CD14-positive monocyte (primary cell): ENCODE measurements around the gene PDCD7. TPM values are rescaled to one million over a fixed set of nuclear protein-coding genes. Genes with fewer than 3 reads are reported as not detected.
"Not testable (repeated sequence)": the region's sequence is repeated elsewhere in the genome, so short reads cannot be mapped to it uniquely, and the experiment has no call there.

Experiments used
- DNase-seq, 3 donors: peaks; one replicate each; pipeline ENCODE4 v3.0.0-alpha.2; 2011 to 2022
- H2AFZ ChIP-seq: 2 replicates; pipeline ENCODE4 v1.6.0; 2012; ENCODE audit warnings: mild to moderate bottlenecking, low read depth, low read length, inconsistent platforms; ENCODE audit not compliant: insufficient read depth, poor library complexity, severe bottlenecking
- H3K27ac ChIP-seq, 2 donors: 1 replicate in 1 of 2; 2 replicates in 1 of 2; pipeline ENCODE4 v1.5.1; 2012 to 2013; ENCODE audit warnings: low read length in 2 of 2, control low read depth in 1 of 2, inconsistent platforms in 1 of 2, low read depth in 1 of 2, mild to moderate bottlenecking in 1 of 2
- H3K27me3 ChIP-seq, 2 donors: one replicate each; pipeline versions ENCODE4 v1.6.0 to v1.6.1; 2011 to 2013; ENCODE audit warnings: low read length in 2 of 2; ENCODE audit not compliant: control insufficient read depth in 2 of 2, insufficient read depth in 2 of 2
- H3K36me3 ChIP-seq, 2 donors: replicated peaks in 1 of 2; 1 replicate in 1 of 2; 2 replicates in 1 of 2; pipeline versions ENCODE4 v1.5.1 to v1.6.1; 2012 to 2013; ENCODE audit warnings: low read length in 2 of 2, control low read depth in 1 of 2, inconsistent platforms in 1 of 2, mild to moderate bottlenecking in 1 of 2; ENCODE audit not compliant: insufficient read depth in 2 of 2, control insufficient read depth in 1 of 2
- H3K4me1 ChIP-seq, 2 donors: 1 replicate in 1 of 2; 2 replicates in 1 of 2; pipeline versions ENCODE4 v1.5.1 to v1.6.1; 2012 to 2013; ENCODE audit warnings: low read length in 2 of 2, control low read depth in 1 of 2, inconsistent platforms in 1 of 2, mild to moderate bottlenecking in 1 of 2, moderate library complexity in 1 of 2; ENCODE audit not compliant: insufficient read depth in 2 of 2, control insufficient read depth in 1 of 2
- H3K4me2 ChIP-seq: replicated peaks from 2 replicates; pipeline ENCODE3; 2012; ENCODE audit warnings: low read length, moderate library complexity, mild to moderate bottlenecking; ENCODE audit not compliant: poor library complexity, severe bottlenecking; ENCODE audit errors: extremely low read depth
- H3K4me3 ChIP-seq, 3 experiments: fragments of 200-600 bp in 1 of 3; sonication (generic) in 1 of 3; replicated peaks in 1 of 3; 1 replicate in 2 of 3; 2 replicates in 1 of 3; pipeline ENCODE4 v1.5.1; 2011 to 2013; ENCODE audit warnings: low read length in 3 of 3, mild to moderate bottlenecking in 3 of 3, control low read depth in 2 of 3, low read depth in 2 of 3, inconsistent platforms in 1 of 3, moderate library complexity in 1 of 3
- H3K79me2 ChIP-seq: 2 replicates; pipeline ENCODE4 v1.6.0; 2012; ENCODE audit warnings: mild to moderate bottlenecking, control low read depth, inconsistent platforms, low read length, moderate library complexity; ENCODE audit not compliant: insufficient read depth
- H3K9ac ChIP-seq: 2 replicates; pipeline ENCODE4 v1.6.0; 2017; ENCODE audit warnings: low read length, mild to moderate bottlenecking; ENCODE audit not compliant: insufficient read depth, poor library complexity, severe bottlenecking
- H3K9me3 ChIP-seq, 2 donors: replicated peaks in 1 of 2; 1 replicate in 1 of 2; 2 replicates in 1 of 2; pipeline versions ENCODE4 v1.5.1 to v1.6.1; 2012 to 2013; ENCODE audit warnings: low read length in 2 of 2, control low read depth in 1 of 2; ENCODE audit not compliant: control insufficient read depth in 1 of 2, insufficient read depth in 1 of 2
- H4K20me1 ChIP-seq: 2 replicates; pipeline ENCODE4 v1.6.0; 2012; ENCODE audit warnings: mild to moderate bottlenecking, low read length, control low read depth, moderate library complexity; ENCODE audit not compliant: insufficient read depth
- H3K27ac Mint-ChIP-seq, 7 donors: one replicate each; pipeline ENCODE4 v1.8.0; 2020; ENCODE audit warnings: mild to moderate bottlenecking in 7 of 7, mixed read lengths in 7 of 7, moderate library complexity in 6 of 7, inconsistent platforms in 2 of 7
- H3K27me3 Mint-ChIP-seq, 3 donors: one replicate each; pipeline ENCODE4 v1.8.0; 2021 to 2022; ENCODE audit warnings: low read depth in 3 of 3, mild to moderate bottlenecking in 3 of 3, mixed read lengths in 3 of 3, moderate library complexity in 3 of 3, inconsistent platforms in 1 of 3
- H3K36me3 Mint-ChIP-seq, 2 donors: one replicate each; pipeline ENCODE4 v1.8.0; 2020; ENCODE audit warnings: mixed read lengths in 2 of 2, inconsistent platforms in 1 of 2, mild to moderate bottlenecking in 1 of 2
- H3K4me1 Mint-ChIP-seq: one replicate; pipeline ENCODE4 v1.8.0; 2020; ENCODE audit warnings: mild to moderate bottlenecking, mixed read lengths
- H3K4me3 Mint-ChIP-seq, 2 donors: one replicate each; pipeline ENCODE4 v1.8.0; 2020; ENCODE audit warnings: mild to moderate bottlenecking in 2 of 2, mixed read lengths in 2 of 2, moderate library complexity in 1 of 2
- H3K9me3 Mint-ChIP-seq, 7 donors: one replicate each; pipeline ENCODE4 v1.8.0; 2020 to 2022; ENCODE audit warnings: mixed read lengths in 7 of 7, mild to moderate bottlenecking in 6 of 7, moderate library complexity in 6 of 7, inconsistent platforms in 2 of 7
- CTCF ChIP-seq: fragments of 200-600 bp; IDR thresholded peaks from one replicate; pipeline ENCODE4 v1.8.0; 2022; ENCODE audit warnings: antibody characterized with exemption, mild to moderate bottlenecking
- WGBS: methylation state at CpG from one replicate; pipeline ENCODE4 v1.1.5; 2013; ENCODE audit warnings: missing lambda C conversion rate; ENCODE audit not compliant: insufficient coverage; 5-methylcytosine and 5-hydroxymethylcytosine counted together
- intact Hi-C, 2 donors: fragments of 100-400 bp; cut with micrococcal nuclease; formaldehyde crosslinking; loops; one replicate each; pipeline versions ENCODE4 v1.15.0 to v1.15.1; 2023
- polyA plus RNA-seq, 3 donors: library from polyadenylated mRNA; depleted of rRNA in 1 of 3; unstranded in 2 of 3; stranded (reverse) in 1 of 3; fragments of 300-500 nt in 2 of 3; fragments of >200 nt in 1 of 3; fragmentation: Illumina TruSeq in 2 of 3; gene quantifications; 1 replicate in 2 of 3; 2 replicates in 1 of 3; pipeline ENCODE4 v1.2.3, GENCODE V29; 2012 to 2021

The PDCD7 gene
- polyA plus RNA-seq, 3 donors = 3.1 to 6.9 (median 4.7) TPM

- Histone ChIP-seq H3K36me3 (peaks cover 40 to 58% of the 10 kb centered on the region in 2 donors), H3K27ac (no peak overlapping the region), H3K4me1 (no peaks in the 10 kb centered on the region), H4K20me1 (no peaks in the 10 kb centered on the region), H3K27me3 (no peaks in the 10 kb centered on the region), H3K9me3 (no peaks in the 10 kb centered on the region), H2AFZ (no peak overlapping the region), H3K79me2 (no peaks in the 10 kb centered on the region), H3K4me3 (no peak overlapping the region), H3K9ac (no peak overlapping the region), H3K4me2 (no peak overlapping the region)
- H3K27me3 Mint-ChIP-seq = no peaks in the 10 kb centered on the region
- intact Hi-C loops = no loop called here
- peaks cover 31 to 50% of the 10 kb centered on the region in 2 donors for H3K36me3 Mint-ChIP-seq
- TF ChIP-seq CTCF = no peak
- WGBS = 100% methylated on average over 1 of the region's 3 CpGs
- H3K4me3 Mint-ChIP-seq = no peak overlapping the region
- no peaks in the 10 kb centered on the region for H3K9me3 Mint-ChIP-seq
- no peak for DNase-seq
- no peaks in the 10 kb centered on the region for H3K4me1 Mint-ChIP-seq
- H3K27ac Mint-ChIP-seq = no peak overlapping the region
Observed at GRCh38 chr15:65147902-65148301, 14.3 kb upstream of the PDCD7 start.

GRCh38 chr15:65146438-65146837 lies 12.8 kb upstream of the PDCD7 start:
- Histone ChIP-seq H3K4me1 (no peaks in the 10 kb centered on the region), H3K27me3 (no peaks in the 10 kb centered on the region), H3K79me2 (no peaks in the 10 kb centered on the region), H4K20me1 (no peaks in the 10 kb centered on the region), H3K27ac (no peak overlapping the region), H2AFZ (no peak overlapping the region), H3K9me3 (no peaks in the 10 kb centered on the region), H3K36me3 (peaks cover 28 to 45% of the 10 kb centered on the region in 2 donors), H3K4me3 (no peak overlapping the region), H3K9ac (no peak overlapping the region), H3K4me2 (no peak overlapping the region)
- DNase-seq = no peak
- TF ChIP-seq CTCF = no peak
- intact Hi-C loops = no loop called here
- H3K27me3 Mint-ChIP-seq = peaks cover 0 to 1% (median 0%) of the 10 kb centered on the region in 3 donors
- no CpG with 5 or more reads among the region's 4 CpGs for WGBS
- H3K4me1 Mint-ChIP-seq = no peaks in the 10 kb centered on the region
- no peaks in the 10 kb centered on the region for H3K9me3 Mint-ChIP-seq
- H3K4me3 Mint-ChIP-seq = no peak overlapping the region
- H3K27ac Mint-ChIP-seq = peak overlapping the region in 2 of 7 donors; percentile 4 to 54
- H3K36me3 Mint-ChIP-seq = peaks cover 23 to 37% of the 10 kb centered on the region in 2 donors

- H3K36me3 ChIP-seq, H3K27me3 ChIP-seq, H3K9ac ChIP-seq, H3K79me2 ChIP-seq, H4K20me1 ChIP-seq, H3K4me3 Mint-ChIP-seq, H3K4me2 ChIP-seq, intact Hi-C loops, DNase-seq, H3K27ac ChIP-seq, H2AFZ ChIP-seq, H3K36me3 Mint-ChIP-seq, H3K27ac Mint-ChIP-seq, H3K27me3 Mint-ChIP-seq, H3K4me3 ChIP-seq, H3K9me3 ChIP-seq, H3K4me1 Mint-ChIP-seq, H3K4me1 ChIP-seq: not testable (repeated sequence)
- H3K9me3 Mint-ChIP-seq = peaks cover 4 to 14% (median 8%) of the 10 kb centered on the region in 7 donors
- WGBS = 100% methylated on average over 5 of the region's 6 CpGs
Observed at GRCh38 chr15:65138631-65139030, 5.0 kb upstream of the PDCD7 start.
